ENCODE results near the gene CETP. TPM values are rescaled to one million over a fixed set of nuclear protein-coding genes. Genes with fewer than 3 reads are reported as not detected.
A peak's percentile ranks its signal among the peaks of the same experiment; 100 is the strongest.

The CETP gene
- total RNA-seq, 1 donor, result not detected

GRCh38 chr16:56950051-56950450, 11.7 kb upstream of the CETP start:
- DNase-seq (ENCODE audit: low read depth), result no peak
- TF ChIP-seq CTCF (IDR thresholded peaks at IDR 0.05; ENCODE audit: insufficient read depth, low read depth, low read length), result no peak
- H3K4me3 ChIP-seq (ENCODE audit: low read depth, low read length), result no peak overlapping the region

- DNase-seq (ENCODE audit: low read depth), result no peak
- no peak for TF ChIP-seq CTCF (IDR thresholded peaks at IDR 0.05; ENCODE audit: insufficient read depth, low read depth, low read length)
- no peak overlapping the region for H3K4me3 ChIP-seq (ENCODE audit: low read depth, low read length)
Observed at GRCh38 chr16:56950455-56950854, 11.3 kb upstream of the CETP start.

- TF ChIP-seq CTCF (IDR thresholded peaks at IDR 0.05; ENCODE audit: insufficient read depth, low read depth, low read length), result peak; percentile 78
- no peak overlapping the region for H3K4me3 ChIP-seq (ENCODE audit: low read depth, low read length)
- peak; percentile 56 for DNase-seq (ENCODE audit: low read depth)
Observed at GRCh38 chr16:56950881-56951771, 10.6 kb upstream of the CETP start.

- H3K4me3 ChIP-seq (ENCODE audit: low read depth, low read length), result no peak overlapping the region
- no peak for TF ChIP-seq CTCF (IDR thresholded peaks at IDR 0.05; ENCODE audit: insufficient read depth, low read depth, low read length)
- DNase-seq (ENCODE audit: low read depth), result no peak
Observed at GRCh38 chr16:56953006-56953405, 8.7 kb upstream of the CETP start.

- no peak for TF ChIP-seq CTCF (IDR thresholded peaks at IDR 0.05; ENCODE audit: insufficient read depth, low read depth, low read length)
- no peak overlapping the region for H3K4me3 ChIP-seq (ENCODE audit: low read depth, low read length)
- DNase-seq (ENCODE audit: low read depth), result no peak
Observed at GRCh38 chr16:56956076-56956475, 5.7 kb upstream of the CETP start.

- no peak for DNase-seq (ENCODE audit: low read depth)
- H3K4me3 ChIP-seq (ENCODE audit: low read depth, low read length), result no peak overlapping the region
- no peak for TF ChIP-seq CTCF (IDR thresholded peaks at IDR 0.05; ENCODE audit: insufficient read depth, low read depth, low read length)
Observed at GRCh38 chr16:56956756-56957155, 5.0 kb upstream of the CETP start.

Data from fibroblast of villous mesenchyme (primary cell).